GM12874 (cell line): Measurements from ENCODE around the gene UMAD1.

Experiments
- CTCF ChIP-seq: IDR thresholded peaks from 2 replicates; pipeline ENCODE4 v1.5.1; 2011; ENCODE audit warnings: low read depth, mild to moderate bottlenecking, control low read depth, low read length, moderate library complexity; ENCODE audit not compliant: insufficient read depth

The UMAD1 gene

GRCh38 chr7:7709291-7709690 is 68.7 kb downstream of the UMAD1 start:
- no peak for TF ChIP-seq CTCF

- no peak for TF ChIP-seq CTCF
Observed at GRCh38 chr7:7710469-7710868, 69.9 kb downstream of the UMAD1 start.

- TF ChIP-seq CTCF: no peak
Observed at GRCh38 chr7:7713730-7714129, 73.2 kb downstream of the UMAD1 start.

- no peak for TF ChIP-seq CTCF
Observed at GRCh38 chr7:7718492-7718891, 77.9 kb downstream of the UMAD1 start, which contains the start of gene RPA3. Gene RPA3, minus strand, starts transcription at chr7:7718607. Its CDS starts 78,189 bp downstream, at chr7:7640418.

- TF ChIP-seq CTCF: no peak
Observed at GRCh38 chr7:7719236-7719635, 78.7 kb downstream of the UMAD1 start.

GRCh38 chr7:7720193-7720592 is 79.6 kb downstream of the UMAD1 start:
- TF ChIP-seq CTCF: no peak

- no peak for TF ChIP-seq CTCF
Observed at GRCh38 chr7:7720750-7721621, 80.4 kb downstream of the UMAD1 start.
